GM21367 (cell line): ENCODE measurements around the gene CCL26.
"Not testable (repeated sequence)": the region's sequence is repeated elsewhere in the genome, so short reads cannot be mapped to it uniquely, and the experiment has no call there.

Experiments used
- ATAC-seq: cut with Tn5 transposase; IDR thresholded peaks from one replicate; pipeline ENCODE4 v1.9.1; 2021; ENCODE audit not compliant: unreplicated experiment

Gene CCL26

GRCh38 chr7:75793676-75794075 lies 21.7 kb upstream of the CCL26 start:
- ATAC-seq = no peak

- not testable (repeated sequence) for ATAC-seq
Measured at GRCh38 chr7:75792567-75792966, 20.6 kb upstream of the CCL26 start.

GRCh38 chr7:75789361-75789924 lies 17.4 kb upstream of the CCL26 start:
- no peak for ATAC-seq

- not testable (repeated sequence) for ATAC-seq
Measured at GRCh38 chr7:75788154-75788847, 16.3 kb upstream of the CCL26 start.

- not testable (repeated sequence) for ATAC-seq
Measured at GRCh38 chr7:75783058-75783457, 11.0 kb upstream of the CCL26 start.

GRCh38 chr7:75780647-75781273 lies 8.7 kb upstream of the CCL26 start:
- not testable (repeated sequence) for ATAC-seq

- not testable (repeated sequence) for ATAC-seq
Measured at GRCh38 chr7:75779516-75779915, 7.5 kb upstream of the CCL26 start.

GRCh38 chr7:75779035-75779434 lies 7.0 kb upstream of the CCL26 start:
- not testable (repeated sequence) for ATAC-seq

- ATAC-seq = no peak
Measured at GRCh38 chr7:75776295-75776971, 4.4 kb upstream of the CCL26 start.

- not testable (repeated sequence) for ATAC-seq
Measured at GRCh38 chr7:75773958-75774357, 1.9 kb upstream of the CCL26 start.

GRCh38 chr7:75771224-75771623 lies 787 bp downstream of the CCL26 start:
- no peak for ATAC-seq

GRCh38 chr7:75762350-75762917 lies 9.6 kb downstream of the CCL26 start:
- no peak for ATAC-seq

- not testable (repeated sequence) for ATAC-seq
Measured at GRCh38 chr7:75761801-75762200, 10.2 kb downstream of the CCL26 start.

- ATAC-seq = no peak
Measured at GRCh38 chr7:75758491-75758890, 13.5 kb downstream of the CCL26 start.

GRCh38 chr7:75757860-75758259 lies 14.2 kb downstream of the CCL26 start:
- ATAC-seq = no peak

- no peak for ATAC-seq
Measured at GRCh38 chr7:75756991-75757676, 14.9 kb downstream of the CCL26 start.

- ATAC-seq = no peak
Measured at GRCh38 chr7:75756206-75756990, 15.6 kb downstream of the CCL26 start.

- ATAC-seq = no peak
Measured at GRCh38 chr7:75743455-75743859, 28.6 kb downstream of the CCL26 start.

GRCh38 chr7:75740846-75741497 lies 31.0 kb downstream of the CCL26 start:
- ATAC-seq = no peak
